ENCODE data around the gene PBRM1. TPM values are rescaled to one million over a fixed set of nuclear protein-coding genes. Genes with fewer than 3 reads are reported as not detected.

Gene PBRM1
- total and polyA plus RNA-seq, 3 donors from 2014 or later, result 28.9 to 109 (median 99.8) TPM

- no peak overlapping the region for H3K4me3 ChIP-seq
- H3K27ac ChIP-seq, result no peak overlapping the region
- DNase-seq, result no peak
These were observed 146.6 kb downstream of the PBRM1 start for GRCh38 chr3:52539010-52539653.

GRCh38 chr3:52537726-52538421, 147.8 kb downstream of the PBRM1 start:
- no peaks in the 10 kb centered on the region for H3K36me3 ChIP-seq (ENCODE audit: low read depth, missing control alignments)
- H3K27me3 ChIP-seq, result no peaks in the 10 kb centered on the region
- H3K4me3 ChIP-seq, result peak overlapping the region; percentile 66 to 83
- intact Hi-C loops (cut with DNase I; ENCODE audit: low total_unique reads), result loop anchor here (5.0 kb wide), 1 partner anchor 51 kb away; no protein-coding TSS in a partner anchor
- H3K4me1 ChIP-seq, result peaks cover 32% of the 10 kb centered on the region
- H3K9me3 ChIP-seq, result no peaks in the 10 kb centered on the region
- TF ChIP-seq CTCF (IDR thresholded peaks at IDR 0.05), result no peak
- TF ChIP-seq POLR2A (IDR thresholded peaks at IDR 0.05), result no peak
- peak; percentile 13 for DNase-seq
- peak overlapping the region in 1 of 2 donors; percentile 79 for H3K27ac ChIP-seq
- WGBS, 2 donors, result 56 to 62% methylated on average over 7 of the region's 7 CpGs

More at GRCh38 chr3:52539010-52539653, 146.6 kb downstream of the PBRM1 start:
- 86 to 92% methylated on average over 5 of the region's 5 CpGs for WGBS, 2 donors
- Histone ChIP-seq H3K4me1 (peaks cover 32% of the 10 kb centered on the region), H3K36me3 (ENCODE audit: low read depth, missing control alignments) (no peaks in the 10 kb centered on the region), H3K27me3 (no peaks in the 10 kb centered on the region), H3K9me3 (no peaks in the 10 kb centered on the region)
- intact Hi-C loops (cut with DNase I; ENCODE audit: low total_unique reads), result loop anchor here (5.0 kb wide), 1 partner anchor 52 kb away; no protein-coding TSS in a partner anchor
- TF ChIP-seq CTCF (IDR thresholded peaks at IDR 0.05) (no peak), POLR2A (IDR thresholded peaks at IDR 0.05) (no peak)

- intact Hi-C loops (cut with DNase I; ENCODE audit: low total_unique reads), result loop anchor here (5.0 kb wide), 1 partner anchor 50 kb away; no protein-coding TSS in a partner anchor
- Histone ChIP-seq H3K9me3 (no peaks in the 10 kb centered on the region), H3K36me3 (ENCODE audit: low read depth, missing control alignments) (no peaks in the 10 kb centered on the region), H3K27ac (peak overlapping the region; percentile 53 to 79), H3K27me3 (no peaks in the 10 kb centered on the region), H3K4me1 (peaks cover 37% of the 10 kb centered on the region), H3K4me3 (peak overlapping the region; percentile 66 to 83)
- TF ChIP-seq POLR2A (IDR thresholded peaks at IDR 0.05), result no peak
- TF ChIP-seq CTCF (IDR thresholded peaks at IDR 0.05), result no peak
- WGBS, 2 donors, result 1 to 3% methylated on average over 6 of the region's 6 CpGs
- no peak for DNase-seq
These were observed 148.5 kb downstream of the PBRM1 start for GRCh38 chr3:52537165-52537620.

GRCh38 chr3:52536369-52537164, 149.1 kb downstream of the PBRM1 start, which contains the start of gene UQCC5:
Gene UQCC5, plus strand, starts transcription at chr3:52536605. Its CDS starts 151 bp downstream, at chr3:52536756.
- H3K4me1 ChIP-seq, result peaks cover 43% of the 10 kb centered on the region

More at GRCh38 chr3:52536369-52537164, 149.1 kb downstream of the PBRM1 start, which contains the start of gene UQCC5:
- Histone ChIP-seq H3K27me3 (no peaks in the 10 kb centered on the region), H3K27ac (peak within 1 kb of the TSS; percentile 53 to 79), H3K9me3 (no peaks in the 10 kb centered on the region), H3K4me3 (peak within 1 kb of the TSS; percentile 66 to 83), H3K36me3 (ENCODE audit: low read depth, missing control alignments) (no peaks in the 10 kb centered on the region)
- intact Hi-C loops (cut with DNase I; ENCODE audit: low total_unique reads), result loop anchor here (5.0 kb wide), 1 partner anchor 49 kb away; no protein-coding TSS in a partner anchor
- whole genome bisulfite sequencing, 2 donors, result 0 to 1% methylated on average over 15 to 64 of the region's 65 CpGs
- DNase-seq, result peak; percentile 98
- TF ChIP-seq CTCF (IDR thresholded peaks at IDR 0.05) (no peak), POLR2A (IDR thresholded peaks at IDR 0.05) (peak; percentile 94)
